CD4-positive, alpha-beta T cell treated with Interleukin-17A for 1 hour (primary cell): ENCODE measurements around the gene UBE2D4.
"Not testable (repeated sequence)": the region's sequence is repeated elsewhere in the genome, so short reads cannot be mapped to it uniquely, and the experiment has no call there.

ENCODE experiments used
- DNase-seq: peaks from one replicate; pipeline ENCODE4 v3.0.0-alpha.2; 2020

Gene UBE2D4

DNA sequence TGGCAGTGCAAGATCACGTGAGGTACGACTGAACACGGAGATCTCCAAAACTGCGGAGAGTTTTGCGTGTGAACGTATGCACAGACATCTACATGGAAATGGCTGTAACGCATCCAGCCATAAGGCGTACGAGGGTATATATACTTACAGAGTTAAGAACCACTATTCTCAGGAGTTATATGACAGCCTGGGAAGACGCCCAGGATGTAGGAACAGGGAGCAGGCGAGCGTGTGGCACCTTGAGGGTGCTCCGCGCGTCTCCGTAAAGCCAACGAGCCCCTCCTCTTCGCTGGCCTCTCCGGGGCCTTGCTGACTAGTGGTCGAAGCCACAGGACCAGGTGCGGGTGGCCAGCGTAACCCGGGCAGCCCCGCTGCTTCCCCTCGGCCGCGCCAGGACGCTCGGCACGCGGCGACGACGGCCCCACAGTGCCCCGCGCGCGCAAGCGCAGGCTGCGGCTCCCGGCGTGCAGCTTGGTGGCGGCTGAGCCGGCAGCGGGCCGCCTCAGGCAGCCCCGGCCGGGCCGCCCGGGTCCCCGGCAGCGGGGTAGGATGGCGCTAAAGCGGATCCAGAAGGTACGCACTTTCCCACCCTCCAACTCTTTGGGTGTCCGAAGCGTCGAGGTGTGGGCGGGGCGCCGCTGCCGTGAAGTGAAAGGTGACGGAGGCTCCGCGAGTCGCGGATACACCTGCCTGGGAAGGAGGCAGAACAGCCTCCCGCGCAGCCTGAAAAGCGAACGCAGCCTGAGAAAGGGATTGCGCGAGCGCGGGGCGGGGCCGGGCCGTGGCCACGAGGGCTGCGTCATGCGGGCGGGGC lies at the start of gene UBE2D4:
Gene UBE2D4, plus strand, starts transcription at position 453 of the 814 bp plus-strand sequence. Its CDS starts 97 bp downstream, at position 550.
- peak; percentile 87 for DNase-seq

GRCh38 chr7:43876976-43877745 lies 49.1 kb upstream of the UBE2D4 start:
- no peak for DNase-seq

- no peak for DNase-seq
These were observed 48.0 kb upstream of the UBE2D4 start for GRCh38 chr7:43877968-43878864.

GRCh38 chr7:43878867-43879266 lies 47.4 kb upstream of the UBE2D4 start:
- no peak for DNase-seq

DNA sequence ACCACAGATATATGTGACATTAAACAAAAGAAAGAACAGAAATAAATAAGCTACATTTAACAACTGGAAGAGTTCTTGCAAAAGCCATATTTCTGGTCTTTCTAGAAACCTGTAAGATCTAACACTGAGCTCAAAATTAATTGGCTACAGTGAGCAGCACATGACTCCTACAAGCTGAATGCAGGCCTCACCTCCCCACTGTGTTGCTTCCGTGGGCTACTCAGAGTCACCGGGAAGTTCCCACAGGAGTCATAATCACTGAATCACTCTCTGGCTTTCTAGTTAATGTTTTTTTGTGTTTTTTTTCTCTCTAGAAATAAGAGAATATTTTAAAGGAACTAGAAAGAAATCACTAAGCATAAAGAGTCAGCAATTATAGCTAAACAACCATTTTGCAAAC lies 46.8 kb upstream of the UBE2D4 start:
- no peak for DNase-seq

GRCh38 chr7:43880596-43880995 lies 45.6 kb upstream of the UBE2D4 start:
- no peak for DNase-seq

GRCh38 chr7:43884209-43884608 lies 42.0 kb upstream of the UBE2D4 start:
- no peak for DNase-seq

GRCh38 chr7:43884617-43885016 lies 41.6 kb upstream of the UBE2D4 start:
- DNase-seq = no peak

- DNase-seq = no peak
These were observed 37.0 kb upstream of the UBE2D4 start for GRCh38 chr7:43888993-43889945.

DNA sequence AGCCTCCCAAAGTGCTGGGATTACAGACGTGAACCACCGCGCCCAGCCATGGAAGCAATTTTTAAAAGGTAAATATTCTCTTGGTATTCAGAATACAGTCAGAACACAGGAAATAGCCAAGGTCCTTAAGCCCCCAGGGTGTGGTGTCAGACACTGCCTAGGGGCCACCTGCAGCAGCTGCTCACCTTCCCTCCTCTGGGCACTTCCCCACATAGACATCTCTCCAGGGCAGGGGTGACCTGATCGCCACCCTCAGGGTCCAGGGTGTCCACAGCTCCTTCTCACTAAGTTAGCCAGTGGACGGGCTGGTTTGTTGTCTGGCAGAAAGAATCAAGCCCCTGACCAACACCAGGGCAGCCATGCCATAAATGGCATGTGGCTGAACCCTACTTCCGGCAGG lies 35.8 kb upstream of the UBE2D4 start:
- no peak for DNase-seq

DNA sequence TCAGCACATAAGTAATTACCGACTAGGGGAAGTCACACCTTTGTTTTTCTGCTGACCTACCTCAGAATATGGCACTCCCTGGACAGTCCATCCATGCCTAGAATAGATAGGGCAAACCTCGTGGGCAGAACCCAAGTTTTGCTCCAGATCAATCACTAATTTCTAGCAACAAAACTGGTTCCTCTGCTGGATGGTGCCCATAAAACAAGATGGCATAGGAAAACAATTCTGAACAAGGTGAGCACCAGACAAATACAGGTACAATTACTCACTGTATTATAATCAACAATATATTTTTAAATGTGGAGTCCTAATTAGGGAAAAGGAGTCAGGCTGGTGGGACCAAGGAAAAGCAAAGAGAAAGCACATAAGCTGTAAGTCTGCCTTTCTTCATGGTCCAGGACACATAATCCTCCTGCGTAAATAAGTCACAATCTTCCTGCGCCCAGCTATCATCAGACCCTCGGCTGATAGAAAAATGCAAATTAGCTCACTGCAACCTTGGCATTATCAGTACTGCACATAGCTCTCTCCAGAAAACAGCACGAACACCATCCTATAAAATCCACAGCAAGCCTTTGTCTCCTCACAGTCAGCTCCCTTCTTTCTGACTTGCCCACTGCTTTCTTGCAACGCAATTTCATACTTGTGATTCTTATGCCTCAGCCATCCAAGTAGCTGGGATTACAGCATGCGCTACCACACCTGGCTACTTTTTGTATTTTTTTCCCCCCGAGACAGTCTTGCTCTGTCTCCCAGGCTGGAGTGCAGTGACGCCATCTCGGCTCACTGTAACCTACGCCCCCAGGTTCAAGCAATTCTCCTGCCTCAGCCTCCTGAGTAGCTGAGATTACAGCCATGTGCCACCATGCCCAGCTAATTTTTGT lies 34.9 kb upstream of the UBE2D4 start:
- no peak for DNase-seq

DNA sequence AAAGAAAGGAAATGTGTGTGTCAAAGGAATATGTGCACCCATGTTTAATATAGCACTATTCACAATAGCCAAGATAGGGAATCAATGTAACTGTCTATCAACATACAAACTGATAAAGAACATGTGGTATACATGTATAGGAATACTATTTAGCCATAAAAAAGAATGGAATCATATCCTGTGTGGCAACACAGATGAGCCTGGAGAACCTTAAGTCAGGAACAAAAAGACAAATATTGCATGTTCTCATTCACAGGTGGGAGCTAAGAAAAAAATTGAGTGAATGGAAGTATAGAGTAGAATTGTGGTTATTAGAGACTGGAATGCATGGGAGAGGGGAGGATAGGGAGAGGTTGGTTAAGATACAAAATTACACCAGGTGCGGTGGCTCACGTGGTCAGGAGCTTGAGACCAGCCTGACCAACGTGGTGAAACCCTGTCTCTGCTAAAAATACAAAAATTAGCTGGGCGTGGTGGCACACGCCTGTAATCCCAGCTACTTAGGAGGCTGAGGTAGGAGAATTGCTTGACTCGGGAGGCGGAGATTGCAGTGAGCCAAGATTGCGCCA lies 30.3 kb upstream of the UBE2D4 start:
- no peak for DNase-seq

DNA sequence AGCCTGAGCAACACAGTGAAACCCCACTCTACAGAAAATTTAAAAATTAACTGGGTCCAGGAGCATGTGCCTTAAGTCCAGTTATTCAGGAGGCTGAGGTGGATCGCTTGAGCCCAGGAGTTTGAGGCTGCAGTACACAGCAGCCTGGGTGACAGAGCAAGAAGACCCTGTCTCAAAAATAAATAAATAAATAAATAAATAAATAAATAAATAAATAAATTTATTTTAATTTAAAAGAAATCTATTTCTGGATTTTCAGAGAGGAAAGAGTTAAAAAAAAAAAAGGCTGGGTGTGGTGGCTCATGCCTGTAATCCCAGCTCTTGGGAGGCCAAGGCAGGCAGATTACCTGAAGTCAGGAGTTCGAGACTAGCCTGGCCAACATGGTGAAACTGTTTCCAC lies 27.7 kb upstream of the UBE2D4 start:
- DNase-seq = not testable (repeated sequence)

DNA sequence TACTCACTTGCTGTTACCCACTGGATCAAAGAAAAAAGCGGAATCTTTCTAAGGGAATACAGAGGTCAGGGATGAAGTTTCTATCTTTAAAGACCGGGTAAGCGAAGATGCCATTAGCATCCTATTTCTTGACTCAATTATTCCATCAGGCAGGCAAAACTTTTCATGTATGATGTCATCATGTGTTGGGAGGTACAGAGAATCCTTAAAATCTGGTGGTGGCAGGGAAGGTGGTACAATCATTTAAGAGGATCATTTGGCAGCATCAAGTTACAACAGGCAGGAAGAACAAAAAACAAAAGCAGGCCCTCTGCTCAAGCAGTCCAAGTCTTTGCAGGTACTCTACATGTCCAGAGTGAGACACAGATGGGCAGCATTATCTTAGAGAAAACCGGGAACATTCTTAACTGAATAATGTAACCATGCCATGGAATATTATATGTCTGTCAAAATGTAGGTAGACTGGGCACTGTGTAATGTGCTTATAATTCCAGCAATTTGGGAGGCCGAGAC lies 23.6 kb upstream of the UBE2D4 start:
- DNase-seq = no peak

GRCh38 chr7:43904533-43905208 lies 21.6 kb upstream of the UBE2D4 start:
- no peak for DNase-seq

- DNase-seq = no peak
These were observed 20.9 kb upstream of the UBE2D4 start for GRCh38 chr7:43905209-43905946.

- DNase-seq = peak; percentile 14
These were observed 20.3 kb upstream of the UBE2D4 start for GRCh38 chr7:43905956-43906330.

GRCh38 chr7:43906331-43907010 lies 19.8 kb upstream of the UBE2D4 start, which contains the start of gene URGCP:
URGCP (minus strand) TSS chr7:43906596; CDS start chr7:43906575, 21 bp downstream.
- peak; percentile 53 for DNase-seq
